Measurements from ENCODE around the gene CAPS2. TPM values are rescaled to one million over a fixed set of nuclear protein-coding genes. Genes with fewer than 3 reads are reported as not detected.

The CAPS2 gene
- total RNA-seq, 1 experiment from 2014 or later: 8.5 TPM

DNA sequence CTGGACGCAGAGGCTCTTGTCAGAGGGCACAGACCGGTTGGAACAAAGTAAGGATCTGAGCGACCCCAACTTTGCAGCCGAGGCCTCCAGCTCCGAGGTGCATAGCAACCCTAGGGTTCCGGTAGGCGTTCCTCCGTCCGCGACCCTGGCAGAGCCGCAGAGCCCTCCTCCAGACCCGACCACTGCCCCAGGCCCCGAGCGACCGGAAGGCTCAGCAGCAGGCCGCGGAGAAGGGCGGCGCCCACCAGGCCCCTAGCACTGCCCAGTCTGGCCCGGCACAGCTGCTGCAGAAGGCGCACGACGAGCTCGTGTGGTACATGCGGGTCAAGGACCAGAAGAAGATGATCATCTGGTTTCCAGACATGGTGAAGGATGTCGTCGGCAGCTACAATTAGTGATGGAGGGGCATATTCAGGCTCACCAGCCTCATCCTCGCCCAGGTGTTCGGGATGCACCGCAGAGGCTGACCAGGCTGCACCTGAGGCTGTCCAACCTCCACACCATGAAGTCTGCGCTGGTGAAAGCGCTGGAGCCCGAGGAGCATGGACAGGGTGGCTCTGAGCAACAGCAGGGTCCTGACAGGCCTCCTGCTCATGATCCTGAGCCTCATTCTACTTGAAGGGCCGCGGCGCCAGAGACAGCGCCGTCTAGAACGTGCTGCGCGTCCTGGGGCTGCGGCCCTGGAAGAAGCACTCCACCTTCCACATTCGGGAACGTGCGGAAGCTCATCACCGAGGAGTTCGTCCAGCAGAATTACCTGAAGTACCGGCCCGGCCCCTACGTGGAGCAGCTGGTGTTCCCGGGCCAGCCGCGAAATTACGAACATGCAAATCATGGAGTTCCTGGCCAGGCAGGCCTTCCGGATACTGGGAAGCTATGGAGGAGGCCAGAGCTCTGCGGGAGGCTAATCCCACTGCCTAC is 24.5 kb downstream of the CAPS2 start:
- DNase-seq (ENCODE audit: low read depth): no peak

DNA sequence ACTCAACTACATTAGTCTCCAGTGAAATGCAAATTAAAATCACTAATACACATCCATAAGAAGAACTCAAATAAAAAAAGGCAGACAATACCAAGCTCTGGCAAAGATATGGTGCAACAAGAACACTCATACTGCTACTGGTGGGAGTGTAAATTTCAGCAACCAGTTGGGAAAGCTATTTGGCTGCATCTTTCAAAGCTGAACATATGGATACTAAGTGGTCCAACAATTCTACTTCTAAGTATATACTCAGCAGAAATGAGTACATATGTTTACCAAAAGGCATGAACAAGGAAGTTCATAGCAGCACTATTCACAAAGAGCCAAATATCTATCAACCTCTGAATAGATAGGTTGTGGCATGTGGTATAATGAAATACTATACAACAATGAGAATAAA is 27.3 kb downstream of the CAPS2 start:
- no peak for DNase-seq (ENCODE audit: low read depth)

DNA sequence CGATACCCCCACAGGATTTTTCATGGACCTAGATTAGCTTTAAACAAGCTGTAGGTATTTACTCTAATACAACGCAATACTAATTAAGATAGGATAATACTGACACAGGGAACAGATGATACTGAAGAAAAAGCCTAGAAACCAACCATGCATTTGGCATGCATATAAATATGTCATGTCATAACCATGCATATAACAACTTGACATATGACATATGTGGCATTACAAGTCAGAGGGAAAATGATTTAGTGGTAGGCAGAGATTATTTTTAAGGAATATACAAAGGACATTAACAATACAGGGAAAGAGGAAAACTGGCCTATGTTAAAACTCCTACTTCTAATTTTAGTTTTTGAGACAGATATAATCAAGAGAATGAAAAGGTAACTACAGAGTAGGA is 27.9 kb downstream of the CAPS2 start:
- no peak for DNase-seq (ENCODE audit: low read depth)

DNA sequence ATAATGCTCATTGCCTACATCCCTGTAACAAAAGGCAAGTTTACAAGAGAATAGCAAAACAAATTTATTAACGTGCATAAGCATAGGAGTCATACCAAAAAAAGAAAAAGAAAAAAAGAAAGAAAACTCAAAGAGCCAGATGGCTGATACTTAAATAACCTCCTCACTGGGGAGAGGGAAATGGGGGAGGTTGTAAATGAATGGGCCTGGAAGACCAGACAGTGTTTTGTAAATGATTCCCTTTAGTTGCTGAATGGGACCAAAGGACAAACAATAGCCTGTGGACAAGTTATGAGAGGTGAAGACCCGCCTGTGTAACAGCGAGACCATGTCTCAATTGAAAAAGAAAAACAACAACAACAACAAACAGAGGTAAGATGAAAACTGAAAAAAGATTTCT is 35.3 kb downstream of the CAPS2 start:
- no peak for DNase-seq (ENCODE audit: low read depth)

DNA sequence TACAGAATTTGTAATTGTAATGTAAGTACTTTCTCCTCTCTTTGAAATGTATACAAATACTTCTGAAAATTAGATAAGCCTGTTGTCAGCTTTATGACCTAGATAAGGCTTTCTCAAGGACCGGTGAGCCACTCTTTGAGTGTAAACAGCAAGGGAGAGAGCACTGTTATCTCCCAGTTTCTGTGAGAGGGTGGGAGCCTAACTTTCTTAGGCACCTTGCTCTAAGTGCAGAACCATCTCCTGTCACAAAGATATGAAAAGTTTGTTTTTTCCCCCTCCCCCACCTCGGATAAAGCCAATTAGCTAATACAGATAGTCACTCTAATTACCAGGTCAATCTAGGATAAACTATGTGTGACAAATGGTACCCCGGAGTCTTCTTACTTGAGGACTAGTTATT is 35.8 kb downstream of the CAPS2 start:
- no peak for DNase-seq (ENCODE audit: low read depth)

DNA sequence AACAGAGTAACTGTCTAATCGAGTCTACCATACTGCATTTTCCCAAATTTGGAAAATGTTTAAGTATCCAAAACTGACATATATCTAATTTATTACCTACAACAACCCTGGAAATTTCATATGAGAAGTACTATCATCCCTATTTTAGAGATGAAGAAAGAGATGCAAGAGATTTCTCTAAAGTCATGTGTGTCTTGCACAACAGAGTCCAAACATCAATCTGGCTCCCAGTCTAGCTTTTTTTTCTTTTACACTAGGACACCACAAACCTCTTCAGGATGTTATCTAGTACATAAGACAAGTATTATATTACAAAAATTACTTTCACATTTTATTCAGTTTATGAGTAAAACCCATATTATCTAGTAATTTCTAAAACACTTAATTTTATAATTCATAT is 39.1 kb downstream of the CAPS2 start:
- DNase-seq (ENCODE audit: low read depth): no peak

DNA sequence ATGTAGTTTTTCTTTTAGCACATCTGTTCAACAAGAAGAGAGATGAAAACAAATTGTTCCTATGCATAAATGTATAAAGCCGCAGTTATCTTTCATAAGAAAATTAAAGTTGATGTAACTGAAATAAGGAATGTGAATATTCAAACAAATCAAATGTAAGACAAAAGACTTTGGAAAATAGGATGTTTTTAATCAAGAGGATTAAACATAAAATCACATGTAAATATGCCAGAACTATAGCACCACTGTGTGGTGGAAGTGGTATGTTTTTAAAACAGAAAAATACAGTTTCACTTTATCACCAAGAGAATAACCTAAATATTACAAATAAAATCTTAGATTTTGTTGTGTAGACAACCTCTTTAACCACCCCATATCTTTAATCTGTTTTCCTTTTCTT is 40.4 kb downstream of the CAPS2 start:
- DNase-seq (ENCODE audit: low read depth): peak; percentile 26

DNA sequence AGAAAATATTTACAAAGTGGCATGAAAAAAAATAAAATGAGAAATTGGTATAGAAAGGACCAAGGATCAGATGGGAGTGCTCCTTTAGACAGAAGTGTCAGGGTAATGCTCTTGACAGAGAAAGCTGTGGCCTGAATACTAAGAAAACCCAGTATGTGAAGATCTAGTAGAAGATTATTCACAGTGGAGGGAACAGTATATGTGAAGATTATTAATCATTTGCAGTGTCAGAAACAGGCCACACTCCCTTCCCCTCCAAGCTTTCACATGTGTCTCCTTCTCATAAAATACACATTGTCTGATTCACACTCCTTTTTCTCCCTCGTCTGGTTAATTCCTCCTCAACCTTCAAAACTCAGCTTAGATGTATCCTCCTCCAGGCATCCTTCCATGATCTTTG is 41.3 kb downstream of the CAPS2 start:
- DNase-seq (ENCODE audit: low read depth): no peak

DNA sequence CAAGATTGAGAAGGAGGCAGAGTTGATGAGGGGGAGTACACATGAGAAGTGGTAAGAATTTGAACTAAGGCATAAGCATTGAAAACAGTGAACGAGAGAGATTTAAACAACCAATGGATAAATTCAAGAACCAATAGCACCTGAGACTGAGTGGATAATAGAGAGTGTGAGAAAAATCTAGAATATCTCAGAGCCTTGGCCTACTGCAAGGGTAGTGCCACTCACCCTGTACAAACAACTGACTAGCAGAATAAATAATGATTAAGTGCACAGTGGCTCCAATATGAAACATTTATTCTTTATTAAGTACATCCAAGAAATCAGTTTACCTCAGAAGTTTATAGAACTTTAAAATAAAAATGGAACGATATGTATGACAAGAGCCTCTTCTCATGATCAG is 54.4 kb downstream of the CAPS2 start:
- DNase-seq (ENCODE audit: low read depth): no peak

DNA sequence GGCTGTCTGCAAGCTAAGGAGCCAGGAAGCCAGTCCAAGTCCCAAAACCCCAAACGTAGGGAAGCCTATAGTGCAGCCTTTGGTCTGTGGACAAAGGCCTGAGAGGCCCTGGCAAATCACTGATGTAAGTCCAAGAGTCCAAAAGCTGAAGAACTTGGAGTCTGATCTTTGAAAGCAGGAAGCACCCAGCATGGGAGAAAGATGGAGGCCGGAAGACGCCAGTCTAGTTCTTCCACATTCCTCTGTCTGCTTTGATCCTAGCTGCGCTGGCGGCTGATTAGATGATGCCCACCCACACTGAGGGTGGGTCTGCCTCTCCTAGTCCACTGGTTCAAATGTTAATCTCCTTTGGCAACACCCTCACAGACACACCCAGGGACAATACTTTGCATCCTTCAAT is 58.5 kb downstream of the CAPS2 start:
- no peak for DNase-seq (ENCODE audit: low read depth)

DNA sequence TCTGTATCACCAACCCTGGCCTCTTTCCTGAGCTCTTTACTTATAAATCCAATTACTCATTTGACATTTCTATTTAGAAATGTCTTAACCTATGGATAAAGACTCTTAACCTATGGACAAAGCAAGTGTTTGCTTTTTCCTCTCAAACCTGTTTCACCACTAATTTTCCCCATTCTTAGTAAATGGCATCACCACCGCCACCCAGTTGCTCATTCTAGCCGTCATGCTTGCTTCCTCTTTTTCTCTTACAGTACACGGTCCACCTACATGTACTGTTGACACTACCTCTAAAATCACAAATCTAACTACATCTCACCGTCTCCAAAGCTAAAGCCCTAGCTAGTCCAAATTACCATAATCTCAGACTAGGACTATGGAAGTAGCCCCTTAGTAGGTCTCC is 60.0 kb downstream of the CAPS2 start:
- no peak for DNase-seq (ENCODE audit: low read depth)

DNA sequence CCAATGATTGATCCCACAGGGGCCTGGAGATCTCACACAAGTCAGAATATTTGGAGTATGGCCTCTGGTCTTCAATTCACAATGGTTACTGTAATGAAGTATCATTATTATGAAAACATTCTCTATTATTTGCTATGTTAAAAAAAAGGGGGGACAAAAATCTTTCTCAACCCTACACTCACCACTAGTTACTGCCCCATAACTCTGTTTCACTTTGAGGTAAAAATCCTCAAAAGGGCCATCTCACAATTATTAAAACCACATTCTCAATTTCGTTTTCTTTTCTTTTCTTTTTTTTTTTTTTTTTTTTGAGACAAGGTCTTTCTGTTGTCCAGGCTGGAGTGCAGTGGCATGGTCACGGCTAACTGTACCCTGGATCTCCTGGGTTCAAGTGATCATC is 60.9 kb downstream of the CAPS2 start:
- DNase-seq (ENCODE audit: low read depth): no peak

DNA sequence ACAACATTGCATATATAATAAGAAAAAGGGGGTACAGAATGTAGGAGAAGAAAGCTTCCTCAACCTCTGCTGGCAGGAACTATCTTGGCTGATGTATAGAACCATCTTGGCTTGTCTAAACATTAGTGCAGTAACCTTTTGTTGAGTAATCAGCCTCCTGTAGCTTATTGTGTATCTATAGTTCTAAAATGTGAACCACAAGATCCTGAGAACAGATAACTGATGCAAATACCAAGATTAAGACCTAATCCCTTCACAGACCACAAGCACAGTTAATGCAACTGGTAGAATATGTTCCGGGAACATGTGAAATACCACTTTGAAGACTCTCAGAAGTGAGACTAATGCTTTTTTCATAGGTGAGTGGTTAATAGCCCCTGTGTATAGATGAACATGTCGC is 69.8 kb downstream of the CAPS2 start:
- peak; percentile 8 for DNase-seq (ENCODE audit: low read depth)

DNA sequence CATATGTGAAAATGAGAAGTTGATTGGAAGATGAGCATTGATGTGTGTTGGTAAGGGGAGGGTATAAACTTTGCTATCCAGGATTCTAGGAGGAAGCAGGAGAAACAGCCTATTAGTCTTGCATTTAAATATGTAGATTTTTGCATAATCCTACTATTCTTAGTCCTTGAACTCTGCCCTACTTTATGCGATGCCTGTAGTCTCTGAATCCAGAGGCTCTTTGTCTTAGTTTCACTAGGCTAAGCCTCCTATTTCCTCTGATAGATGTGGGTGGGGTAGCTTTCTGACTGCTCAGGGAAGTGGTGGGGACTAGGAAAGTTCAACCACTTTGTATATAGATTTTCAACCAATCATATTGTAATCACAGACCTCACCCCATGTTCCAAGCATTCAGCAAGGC is 71.0 kb downstream of the CAPS2 start:
- no peak for DNase-seq (ENCODE audit: low read depth)

DNA sequence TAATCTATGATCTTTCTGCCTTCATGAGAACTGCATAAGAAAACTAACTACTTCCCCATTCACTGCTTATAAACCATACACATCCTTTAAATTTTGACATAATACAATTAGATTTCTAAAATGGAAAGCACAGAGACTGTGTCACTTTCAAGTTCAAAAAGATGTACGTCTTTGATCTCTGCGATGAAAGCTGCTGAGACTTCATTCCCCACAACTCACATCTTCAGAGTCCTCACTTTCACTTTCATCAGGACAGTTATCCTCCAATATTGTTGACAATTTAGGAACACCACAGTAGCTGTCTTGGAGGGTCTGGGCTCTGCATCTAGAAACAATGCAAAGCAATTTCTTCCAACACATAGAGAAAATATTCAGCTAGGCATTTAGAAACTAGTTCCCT is 72.6 kb downstream of the CAPS2 start:
- no peak for DNase-seq (ENCODE audit: low read depth)

DNA sequence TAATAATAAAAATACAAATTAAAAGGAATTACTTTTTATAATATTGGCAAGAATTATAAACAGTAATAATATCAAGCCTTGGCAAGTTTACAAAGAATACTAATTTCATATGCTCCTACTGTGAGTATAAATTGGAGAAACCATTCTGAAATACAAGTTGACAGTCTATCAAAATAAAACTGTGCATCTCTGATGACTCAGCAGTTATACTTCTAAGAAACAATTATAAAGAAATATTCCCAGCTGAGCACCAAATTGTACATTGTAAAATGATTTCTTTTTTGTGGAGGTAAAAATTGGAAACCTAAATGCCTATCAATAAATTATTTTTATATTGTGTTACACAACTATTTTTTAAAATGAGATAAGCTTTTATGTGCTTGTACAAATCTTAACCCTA is 85.0 kb downstream of the CAPS2 start:
- no peak for DNase-seq (ENCODE audit: low read depth)

DNA sequence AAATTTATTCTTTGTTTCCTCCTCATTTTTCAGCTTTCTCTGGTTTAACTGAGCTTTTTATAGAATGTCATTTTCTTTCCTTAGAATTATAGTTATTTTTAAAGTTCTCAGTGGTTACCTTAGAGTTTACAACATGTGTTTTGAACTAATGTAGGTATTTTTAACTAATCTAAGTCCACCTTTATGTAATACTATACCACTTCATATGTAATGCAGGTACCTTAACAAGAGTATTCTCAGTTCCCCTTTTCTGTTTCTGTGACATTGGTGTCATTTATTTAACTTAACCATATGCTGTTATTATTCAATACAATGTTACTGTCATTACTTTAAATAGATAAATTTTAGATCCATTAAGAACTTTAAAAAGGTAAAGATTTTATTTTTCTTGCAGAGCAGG is 90.1 kb downstream of the CAPS2 start:
- DNase-seq (ENCODE audit: low read depth): no peak

DNA sequence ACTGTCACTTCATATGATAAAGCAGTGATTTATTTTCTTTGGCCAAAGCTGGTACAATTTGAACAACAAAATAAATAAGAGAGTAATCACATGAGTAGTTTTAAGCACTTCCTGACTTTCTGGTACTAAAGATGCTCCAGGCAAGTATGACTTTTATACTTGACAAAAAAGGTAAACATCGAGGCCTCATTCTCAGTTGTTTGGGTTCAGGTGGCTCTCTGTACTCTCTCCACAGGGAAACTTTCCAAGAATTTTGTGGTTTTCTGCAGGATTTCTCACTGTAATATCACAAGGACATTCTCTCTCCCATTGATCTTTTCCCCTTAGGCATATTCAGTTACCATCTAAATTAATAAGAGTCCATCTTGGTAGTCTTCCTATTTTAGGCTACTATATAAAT is 93.9 kb downstream of the CAPS2 start:
- no peak for DNase-seq (ENCODE audit: low read depth)

DNA sequence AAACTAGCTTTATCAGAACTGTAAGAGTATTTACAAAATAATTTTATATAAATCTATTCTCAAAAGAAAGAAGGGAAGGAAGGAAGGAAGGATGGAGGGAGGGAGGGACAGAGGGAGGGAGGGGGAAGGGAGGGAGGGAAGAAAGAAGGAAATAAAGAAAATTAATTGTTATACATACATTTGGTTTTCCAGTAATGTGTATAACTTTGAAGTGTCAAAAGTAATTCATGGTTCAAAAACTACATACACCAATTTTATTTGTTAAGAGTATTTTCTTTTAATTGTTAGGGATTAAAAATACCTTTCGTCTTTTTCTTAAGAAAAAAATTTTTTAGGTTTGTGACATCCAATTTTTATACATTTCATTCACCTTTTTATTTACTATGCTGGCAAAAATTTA is 103.0 kb downstream of the CAPS2 start:
- DNase-seq (ENCODE audit: low read depth): no peak

Other genes with a start within 250 kb of the CAPS2 start
- not detected in 2 replicates for gene KCNC2, start 120.5 kb downstream of the CAPS2 start, total RNA-seq (2014; rRNA removed)
- gene GLIPR1L1, start 4.3 kb upstream of the CAPS2 start, total RNA-seq (2014; rRNA removed): not detected in 2 replicates
- gene GLIPR1L2, start 60.8 kb upstream of the CAPS2 start, total RNA-seq (2014; rRNA removed): 0.32 and 0.92 TPM in 2 replicates
- 56.1 and 60.3 TPM in 2 replicates for gene GLIPR1, start 150.4 kb upstream of the CAPS2 start, total RNA-seq (2014; rRNA removed)
- gene KRR1, start 181.3 kb upstream of the CAPS2 start, total RNA-seq (2014; rRNA removed): 46.6 and 52.7 TPM in 2 replicates